GM12873 (cell line): ENCODE data around the gene GPR101.

Experiments used
- TF ChIP-seq, protein P1 (sequence below): IDR thresholded peaks from 2 replicates; pipeline ENCODE4 v1.5.1; 2012; ENCODE audit warnings: low read depth, mild to moderate bottlenecking, moderate library complexity, low read length, control low read depth; ENCODE audit not compliant: insufficient read depth; ENCODE audit errors: missing control alignments

The GPR101 gene

GRCh38 chrX:137052643-137053235, 18.9 kb upstream of the GPR101 start:
- TF ChIP-seq, protein P1, sequence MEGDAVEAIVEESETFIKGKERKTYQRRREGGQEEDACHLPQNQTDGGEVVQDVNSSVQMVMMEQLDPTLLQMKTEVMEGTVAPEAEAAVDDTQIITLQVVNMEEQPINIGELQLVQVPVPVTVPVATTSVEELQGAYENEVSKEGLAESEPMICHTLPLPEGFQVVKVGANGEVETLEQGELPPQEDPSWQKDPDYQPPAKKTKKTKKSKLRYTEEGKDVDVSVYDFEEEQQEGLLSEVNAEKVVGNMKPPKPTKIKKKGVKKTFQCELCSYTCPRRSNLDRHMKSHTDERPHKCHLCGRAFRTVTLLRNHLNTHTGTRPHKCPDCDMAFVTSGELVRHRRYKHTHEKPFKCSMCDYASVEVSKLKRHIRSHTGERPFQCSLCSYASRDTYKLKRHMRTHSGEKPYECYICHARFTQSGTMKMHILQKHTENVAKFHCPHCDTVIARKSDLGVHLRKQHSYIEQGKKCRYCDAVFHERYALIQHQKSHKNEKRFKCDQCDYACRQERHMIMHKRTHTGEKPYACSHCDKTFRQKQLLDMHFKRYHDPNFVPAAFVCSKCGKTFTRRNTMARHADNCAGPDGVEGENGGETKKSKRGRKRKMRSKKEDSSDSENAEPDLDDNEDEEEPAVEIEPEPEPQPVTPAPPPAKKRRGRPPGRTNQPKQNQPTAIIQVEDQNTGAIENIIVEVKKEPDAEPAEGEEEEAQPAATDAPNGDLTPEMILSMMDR: no peak

GRCh38 chrX:137051978-137052642, 18.3 kb upstream of the GPR101 start:
- TF ChIP-seq, protein P1: peak; percentile 88

GRCh38 chrX:137044893-137045292, 11.1 kb upstream of the GPR101 start:
- TF ChIP-seq, protein P1: no peak

DNA sequence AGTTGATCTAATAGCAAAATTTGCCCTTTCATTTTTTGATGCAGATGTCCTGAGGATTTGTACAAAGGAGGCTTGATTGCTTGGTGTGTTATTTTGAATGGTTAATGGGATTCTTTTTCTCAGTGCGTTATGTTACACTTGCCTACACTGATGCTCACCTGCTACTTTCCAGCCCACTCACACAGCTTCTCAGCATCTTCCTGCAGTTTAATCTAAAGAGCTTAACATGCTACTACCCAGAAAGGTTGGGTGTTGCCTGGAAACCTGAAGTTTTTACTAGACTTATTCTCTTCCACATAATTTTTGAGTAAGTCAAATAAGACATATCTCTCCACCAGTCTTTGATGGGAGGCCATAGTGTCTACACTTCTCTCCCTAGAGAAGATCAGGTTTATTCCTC, 9.9 kb upstream of the GPR101 start:
- TF ChIP-seq, protein P1: no peak

DNA sequence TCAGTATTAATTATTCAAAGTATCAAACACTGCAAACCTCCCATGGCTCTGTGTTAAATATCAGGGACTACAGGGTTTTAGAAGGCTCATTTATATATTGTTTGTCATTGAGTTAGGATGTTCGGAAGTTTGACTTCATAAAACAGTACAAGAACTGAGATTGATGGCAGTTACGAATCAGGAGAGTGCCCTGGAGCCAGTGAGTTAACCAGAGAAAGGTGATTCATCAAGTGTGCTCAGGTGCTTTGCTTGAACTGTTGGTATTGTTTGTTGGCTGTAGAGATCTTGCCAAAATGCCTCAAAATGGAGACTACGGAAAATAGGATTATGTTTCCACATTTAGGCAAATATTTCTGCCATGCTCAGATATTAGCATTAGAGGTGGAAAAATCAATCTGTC, 7.5 kb upstream of the GPR101 start:
- TF ChIP-seq, protein P1: no peak

- TF ChIP-seq, protein P1: no peak
These were observed 6.5 kb upstream of the GPR101 start for GRCh38 chrX:137040113-137040794.

DNA sequence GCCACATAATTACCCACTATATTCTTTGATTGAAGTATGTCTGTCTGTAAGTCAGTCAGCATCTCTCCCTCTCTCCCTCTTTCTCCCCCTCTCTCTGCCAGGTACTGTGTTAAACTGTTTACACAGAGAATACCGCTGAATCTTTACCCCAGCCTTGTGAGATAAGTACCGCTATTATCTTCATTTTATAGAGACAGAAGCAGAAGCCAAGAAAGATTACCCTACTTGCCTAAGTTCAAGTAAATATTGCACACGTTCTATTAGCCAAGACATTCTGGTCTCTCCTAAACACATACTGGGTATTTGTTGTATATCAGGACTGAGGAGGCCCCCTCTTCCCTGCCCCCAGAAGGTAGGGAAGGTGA, 695 bp upstream of the GPR101 start:
- TF ChIP-seq, protein P1: no peak
